ENCODE measurements around the gene CAMK2D.

CAMK2D gene

GRCh38 chr4:113576947-113577678 is 184.4 kb downstream of the CAMK2D start (continued):
- TF ChIP-seq ISL1 (CRISPR knock-in tag; IDR thresholded peaks at IDR 0.05), result no peak
- TF ChIP-seq TCF4 (CRISPR knock-in tag; IDR thresholded peaks at IDR 0.05; ENCODE audit: borderline replicate concordance), result no peak

- peak; percentile 37; the same call in 1 of the 3 replicates for ATAC-seq
- TF ChIP-seq ZNF565 (CRISPR knock-in tag; conservative IDR thresholded peaks at IDR 0.05; ENCODE audit: low read depth), result no peak
- no peak for TF ChIP-seq OSR1 (CRISPR knock-in tag; IDR thresholded peaks at IDR 0.05)
- no peak for TF ChIP-seq SNAI2 (CRISPR knock-in tag; IDR thresholded peaks at IDR 0.05)
- no peak for TF ChIP-seq ZC3H10 (CRISPR knock-in tag; IDR thresholded peaks at IDR 0.05)
- TF ChIP-seq BACH2 (CRISPR knock-in tag; IDR thresholded peaks at IDR 0.05; ENCODE audit: borderline replicate concordance), result no peak
- TF ChIP-seq, protein P1, sequence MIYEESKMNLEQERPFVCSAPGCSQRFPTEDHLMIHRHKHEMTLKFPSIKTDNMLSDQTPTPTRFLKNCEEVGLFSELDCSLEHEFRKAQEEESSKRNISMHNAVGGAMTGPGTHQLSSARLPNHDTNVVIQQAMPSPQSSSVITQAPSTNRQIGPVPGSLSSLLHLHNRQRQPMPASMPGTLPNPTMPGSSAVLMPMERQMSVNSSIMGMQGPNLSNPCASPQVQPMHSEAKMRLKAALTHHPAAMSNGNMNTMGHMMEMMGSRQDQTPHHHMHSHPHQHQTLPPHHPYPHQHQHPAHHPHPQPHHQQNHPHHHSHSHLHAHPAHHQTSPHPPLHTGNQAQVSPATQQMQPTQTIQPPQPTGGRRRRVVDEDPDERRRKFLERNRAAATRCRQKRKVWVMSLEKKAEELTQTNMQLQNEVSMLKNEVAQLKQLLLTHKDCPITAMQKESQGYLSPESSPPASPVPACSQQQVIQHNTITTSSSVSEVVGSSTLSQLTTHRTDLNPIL (CRISPR knock-in tag; IDR thresholded peaks at IDR 0.05; ENCODE audit: low read depth), result no peak
Observed at GRCh38 chr4:113575401-113575800, 186.1 kb downstream of the CAMK2D start.

DNA sequence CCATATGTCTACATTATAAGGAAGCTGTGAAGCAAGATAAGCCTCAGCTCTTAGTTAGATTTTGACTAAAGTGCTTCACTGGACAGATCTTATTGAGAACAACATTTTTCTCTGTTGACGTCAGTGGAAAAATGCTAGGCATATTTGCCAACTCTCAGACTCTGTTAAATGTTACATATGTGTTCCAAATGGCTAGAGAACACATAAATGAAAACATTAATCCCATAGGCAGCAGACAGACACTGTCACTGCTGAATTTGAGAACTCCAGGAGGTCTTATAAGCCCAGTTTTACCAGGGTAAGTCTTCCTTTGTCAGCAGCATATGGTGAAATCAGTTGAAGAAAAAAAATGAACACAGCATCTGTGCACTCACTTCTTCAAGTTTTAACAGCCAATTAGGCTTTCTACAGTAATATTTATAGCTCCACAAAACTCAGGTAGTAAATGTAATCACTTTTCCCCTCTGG is 186.9 kb downstream of the CAMK2D start:
- TF ChIP-seq ZNF70 (CRISPR knock-in tag; IDR thresholded peaks at IDR 0.05) (no peak), CSRNP3 (CRISPR knock-in tag; IDR thresholded peaks at IDR 0.05) (no peak), BACH2 (CRISPR knock-in tag; IDR thresholded peaks at IDR 0.05; ENCODE audit: borderline replicate concordance) (no peak), ZC3H10 (CRISPR knock-in tag; IDR thresholded peaks at IDR 0.05) (no peak), OSR1 (CRISPR knock-in tag; IDR thresholded peaks at IDR 0.05) (no peak), ESRRG (CRISPR knock-in tag; IDR thresholded peaks at IDR 0.05) (no peak), ISL1 (CRISPR knock-in tag; IDR thresholded peaks at IDR 0.05) (peak; percentile 91), ARNTL (CRISPR knock-in tag; IDR thresholded peaks at IDR 0.05; ENCODE audit: borderline replicate concordance, low read depth) (no peak), SNAI2 (CRISPR knock-in tag; IDR thresholded peaks at IDR 0.05) (peak; percentile 73; the same call in 1 of the 2 replicates), CSDC2 (CRISPR knock-in tag; IDR thresholded peaks at IDR 0.05) (no peak), PPARA (CRISPR knock-in tag; IDR thresholded peaks at IDR 0.05; ENCODE audit: borderline replicate concordance) (no peak), ZFP30 (CRISPR knock-in tag; IDR thresholded peaks at IDR 0.05) (no peak), GLIS3 (CRISPR knock-in tag; IDR thresholded peaks at IDR 0.05) (no peak), RARB (CRISPR knock-in tag; IDR thresholded peaks at IDR 0.05) (no peak), TSHZ2 (CRISPR knock-in tag; IDR thresholded peaks at IDR 0.05) (peak; percentile 55; the same call in 1 of the 2 replicates), ZFP3 (CRISPR knock-in tag; IDR thresholded peaks at IDR 0.05) (no peak), ZNF8 (CRISPR knock-in tag; IDR thresholded peaks at IDR 0.05) (no peak), TOX (CRISPR knock-in tag; IDR thresholded peaks at IDR 0.05; ENCODE audit: borderline replicate concordance) (no peak), TCF4 (CRISPR knock-in tag; IDR thresholded peaks at IDR 0.05; ENCODE audit: borderline replicate concordance) (no peak), ZNF565 (CRISPR knock-in tag; conservative IDR thresholded peaks at IDR 0.05; ENCODE audit: low read depth) (no peak)
- TF ChIP-seq, protein P2, sequence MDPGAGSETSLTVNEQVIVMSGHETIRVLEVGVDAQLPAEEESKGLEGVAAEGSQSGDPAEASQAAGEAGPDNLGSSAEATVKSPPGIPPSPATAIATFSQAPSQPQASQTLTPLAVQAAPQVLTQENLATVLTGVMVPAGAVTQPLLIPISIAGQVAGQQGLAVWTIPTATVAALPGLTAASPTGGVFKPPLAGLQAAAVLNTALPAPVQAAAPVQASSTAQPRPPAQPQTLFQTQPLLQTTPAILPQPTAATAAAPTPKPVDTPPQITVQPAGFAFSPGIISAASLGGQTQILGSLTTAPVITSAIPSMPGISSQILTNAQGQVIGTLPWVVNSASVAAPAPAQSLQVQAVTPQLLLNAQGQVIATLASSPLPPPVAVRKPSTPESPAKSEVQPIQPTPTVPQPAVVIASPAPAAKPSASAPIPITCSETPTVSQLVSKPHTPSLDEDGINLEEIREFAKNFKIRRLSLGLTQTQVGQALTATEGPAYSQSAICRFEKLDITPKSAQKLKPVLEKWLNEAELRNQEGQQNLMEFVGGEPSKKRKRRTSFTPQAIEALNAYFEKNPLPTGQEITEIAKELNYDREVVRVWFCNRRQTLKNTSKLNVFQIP (CRISPR knock-in tag; IDR thresholded peaks at IDR 0.05; ENCODE audit: borderline replicate concordance, low read depth), result no peak
- TF ChIP-seq, protein P1 (CRISPR knock-in tag; IDR thresholded peaks at IDR 0.05; ENCODE audit: low read depth), result peak; percentile 80
- TF ChIP-seq, protein P3, sequence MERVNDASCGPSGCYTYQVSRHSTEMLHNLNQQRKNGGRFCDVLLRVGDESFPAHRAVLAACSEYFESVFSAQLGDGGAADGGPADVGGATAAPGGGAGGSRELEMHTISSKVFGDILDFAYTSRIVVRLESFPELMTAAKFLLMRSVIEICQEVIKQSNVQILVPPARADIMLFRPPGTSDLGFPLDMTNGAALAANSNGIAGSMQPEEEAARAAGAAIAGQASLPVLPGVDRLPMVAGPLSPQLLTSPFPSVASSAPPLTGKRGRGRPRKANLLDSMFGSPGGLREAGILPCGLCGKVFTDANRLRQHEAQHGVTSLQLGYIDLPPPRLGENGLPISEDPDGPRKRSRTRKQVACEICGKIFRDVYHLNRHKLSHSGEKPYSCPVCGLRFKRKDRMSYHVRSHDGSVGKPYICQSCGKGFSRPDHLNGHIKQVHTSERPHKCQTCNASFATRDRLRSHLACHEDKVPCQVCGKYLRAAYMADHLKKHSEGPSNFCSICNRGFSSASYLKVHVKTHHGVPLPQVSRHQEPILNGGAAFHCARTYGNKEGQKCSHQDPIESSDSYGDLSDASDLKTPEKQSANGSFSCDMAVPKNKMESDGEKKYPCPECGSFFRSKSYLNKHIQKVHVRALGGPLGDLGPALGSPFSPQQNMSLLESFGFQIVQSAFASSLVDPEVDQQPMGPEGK (CRISPR knock-in tag; IDR thresholded peaks at IDR 0.05; ENCODE audit: borderline replicate concordance), result no peak
- peak; percentile 91 for ATAC-seq
